Heart left ventricle (tissue), 16 donors: Measurements from ENCODE around the gene METTL2A. TPM values are rescaled to one million over a fixed set of nuclear protein-coding genes. Genes with fewer than 3 reads are reported as not detected.
"Not testable (repeated sequence)": the region's sequence is repeated elsewhere in the genome, so short reads cannot be mapped to it uniquely, and the experiment has no call there.

ENCODE experiments used
- ATAC-seq, 4 donors: fragments of 200-7000 bp; cut with Tn5 transposase; one replicate each; pipeline ENCODE4 v1.9.1; 2020 to 2022; ENCODE audit warnings: moderate library complexity in 4 of 4, mild to moderate bottlenecking in 3 of 4, moderate number of reproducible peaks in 1 of 4
- DNase-seq, 5 donors: peaks; one replicate each; pipeline ENCODE4 v3.0.0-alpha.2; 2020
- H3K27ac ChIP-seq, 12 donors: fragments of 200-600 bp; sonication (generic) in 4 of 12; one replicate each; pipeline versions ENCODE4 v1.5.0 to v1.8.0; 2016 to 2022; ENCODE audit warnings: mild to moderate bottlenecking in 2 of 12
- H3K27me3 ChIP-seq, 9 donors: fragments of 200-600 bp; sonication (generic) in 2 of 9; one replicate each; pipeline versions ENCODE4 v1.5.1 to v1.8.0; 2016 to 2022; ENCODE audit warnings: mild to moderate bottlenecking in 3 of 9
- H3K36me3 ChIP-seq, 9 donors: fragments of 200-600 bp; sonication (generic) in 2 of 9; one replicate each; pipeline versions ENCODE4 v1.5.0 to v1.8.0; 2018 to 2022; ENCODE audit warnings: mild to moderate bottlenecking in 2 of 9
- H3K4me1 ChIP-seq, 12 donors: fragments of 200-600 bp; sonication (generic) in 4 of 12; one replicate each; pipeline versions ENCODE4 v1.5.0 to v1.8.0; 2016 to 2022; ENCODE audit warnings: mild to moderate bottlenecking in 3 of 12
- H3K4me3 ChIP-seq, 12 donors: fragments of 200-600 bp; sonication (generic) in 4 of 12; one replicate each; pipeline versions ENCODE4 v1.5.0 to v1.8.0; 2017 to 2022; ENCODE audit warnings: mild to moderate bottlenecking in 9 of 12, moderate library complexity in 4 of 12
- H3K9me3 ChIP-seq, 12 donors: fragments of 200-600 bp; sonication (generic) in 4 of 12; one replicate each; pipeline versions ENCODE4 v1.5.0 to v1.8.0; 2016 to 2022; ENCODE audit warnings: mild to moderate bottlenecking in 1 of 12
- POLR2A ChIP-seq, 2 donors: fragments of 450-650 bp; IDR thresholded peaks; one replicate each; pipeline ENCODE4 v1.6.1; 2017; ENCODE audit warnings: antibody characterized with exemption in 2 of 2, mild to moderate bottlenecking in 2 of 2, moderate library complexity in 2 of 2
- WGBS, 4 donors: extraction: QIAGEN DNeasy Blood & Tissue Kit in 2 of 4; methylation state at CpG; one replicate each; pipeline versions ENCODE4 v1.1.5 to v1.1.7; 2013 to 2018; 5-methylcytosine and 5-hydroxymethylcytosine counted together
- intact Hi-C, 10 donors: fragments of 100-400 bp; cut with DNase I; formaldehyde crosslinking; loops; one replicate each; pipeline versions ENCODE4 v1.11.1 to v1.14.2; 2022
- long read RNA-seq, 3 donors: library from polyadenylated mRNA; unstranded; transcript quantifications; one replicate each; pipeline ENCODE4 v2.0.0, GENCODE V29; 2020 to 2021
- polyA plus RNA-seq, 2 donors: library from polyadenylated mRNA; stranded (reverse); fragments of 200-250 nt; gene quantifications; one replicate each; pipeline ENCODE4 v1.2.3, GENCODE V29; 2013
- total RNA-seq, 9 donors: library from RNA; depleted of rRNA in 2 of 9; stranded (reverse); fragments of >200 nt in 2 of 9; fragmentation: NEBNext Ultra II Directional in 3 of 9; extraction: Animal tissue kit (Norgen Biotek cat#: 25700) in 3 of 9; gene quantifications; one replicate each; pipeline versions ENCODE4 v1.1.0 to v1.2.4, GENCODE V29; 2016 to 2023
- TF ChIP-seq, protein P1 (sequence below), 12 donors: fragments of 200-600 bp; sonication (generic) in 4 of 12; IDR thresholded peaks; one replicate each; pipeline versions ENCODE4 v1.5.0 to v1.8.0; 2018 to 2022; ENCODE audit warnings: antibody characterized with exemption in 12 of 12, mild to moderate bottlenecking in 5 of 12
- donor health status: ischemic (EF 13 %, LVEDD 7.1; RV severe dilation, severe dysfunction).
- donor health status: healthy with polysubstance abuse.
- donor health status: DM: no; HTN: yes; CAD: no.
- donor health status: DM: no; HTN: no; CAD: no.
- donor health status: ischemic (EF 25% LVEDD 6.9; RV normal size, moderate dysfunction).
- donor health status: ischemic (EF 25% LVEDD 5.7; RV mildly dilated, moderate dysfunction).
- donor health status: healthy.
- donor health status: DM: yes; HTN: yes; CAD: no.
- donor health status: ischemic (EF 35%, LVEDD 5.7; RV mildly dilated, moderate dysfunction).
- donor health status: nonischemic (EF 11% LVEDD 7.7; RV severe dilation, severe dysfunction).
- donor health status: DM: yes; HTN: yes; CAD: no.
- donor health status: PGD.
- donor health status: ischemic (EF 29% LVEDD 5.4; RV normal size, mild dysfunction).
- donor health status: nonischemic (EF 23%, LVEDD 6.1; RV moderate dilation, normal function).

Gene METTL2A, protein sequence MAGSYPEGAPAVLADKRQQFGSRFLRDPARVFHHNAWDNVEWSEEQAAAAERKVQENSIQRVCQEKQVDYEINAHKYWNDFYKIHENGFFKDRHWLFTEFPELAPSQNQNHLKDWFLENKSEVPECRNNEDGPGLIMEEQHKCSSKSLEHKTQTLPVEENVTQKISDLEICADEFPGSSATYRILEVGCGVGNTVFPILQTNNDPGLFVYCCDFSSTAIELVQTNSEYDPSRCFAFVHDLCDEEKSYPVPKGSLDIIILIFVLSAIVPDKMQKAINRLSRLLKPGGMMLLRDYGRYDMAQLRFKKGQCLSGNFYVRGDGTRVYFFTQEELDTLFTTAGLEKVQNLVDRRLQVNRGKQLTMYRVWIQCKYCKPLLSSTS
- 10 to 100 TPM; 13.2 to 19.8 (median 15.3) TPM for total RNA-seq
- 10 to 100 TPM in 1 of 2 donors, 1 to 10 TPM in 1; 7.9 to 24.5 TPM for polyA plus RNA-seq
- long read RNA-seq, donor 1, transcript METTL2A-201 (9 exons, 2,537 nt), result major isoform, 20 of 27 reads
- long read RNA-seq, donor 1, transcript METTL2A-202 (8 exons, 1,556 nt), result minor isoform, 6 of 27 reads
- long read RNA-seq, donor 1, partial matches to known transcripts, result 0 of 27 reads
- long read RNA-seq, donor 1, other reads (novel, unspliced or antisense), result 1 of 27 reads
- long read RNA-seq, donor 2, transcript METTL2A-201 (9 exons, 2,537 nt), result major isoform, 56 of 81 reads
- long read RNA-seq, donor 2, transcript METTL2A-202 (8 exons, 1,556 nt), result minor isoform, 18 of 81 reads
- long read RNA-seq, donor 2, partial matches to known transcripts, result 2 of 81 reads
- long read RNA-seq, donor 2, other reads (novel, unspliced or antisense), result 5 of 81 reads
- long read RNA-seq, donor 3, transcript METTL2A-201 (9 exons, 2,537 nt), result major isoform, 10 of 14 reads
- long read RNA-seq, donor 3, partial matches to known transcripts, result 0 of 14 reads
- long read RNA-seq, donor 3, other reads (novel, unspliced or antisense), result 1 of 14 reads

DNA sequence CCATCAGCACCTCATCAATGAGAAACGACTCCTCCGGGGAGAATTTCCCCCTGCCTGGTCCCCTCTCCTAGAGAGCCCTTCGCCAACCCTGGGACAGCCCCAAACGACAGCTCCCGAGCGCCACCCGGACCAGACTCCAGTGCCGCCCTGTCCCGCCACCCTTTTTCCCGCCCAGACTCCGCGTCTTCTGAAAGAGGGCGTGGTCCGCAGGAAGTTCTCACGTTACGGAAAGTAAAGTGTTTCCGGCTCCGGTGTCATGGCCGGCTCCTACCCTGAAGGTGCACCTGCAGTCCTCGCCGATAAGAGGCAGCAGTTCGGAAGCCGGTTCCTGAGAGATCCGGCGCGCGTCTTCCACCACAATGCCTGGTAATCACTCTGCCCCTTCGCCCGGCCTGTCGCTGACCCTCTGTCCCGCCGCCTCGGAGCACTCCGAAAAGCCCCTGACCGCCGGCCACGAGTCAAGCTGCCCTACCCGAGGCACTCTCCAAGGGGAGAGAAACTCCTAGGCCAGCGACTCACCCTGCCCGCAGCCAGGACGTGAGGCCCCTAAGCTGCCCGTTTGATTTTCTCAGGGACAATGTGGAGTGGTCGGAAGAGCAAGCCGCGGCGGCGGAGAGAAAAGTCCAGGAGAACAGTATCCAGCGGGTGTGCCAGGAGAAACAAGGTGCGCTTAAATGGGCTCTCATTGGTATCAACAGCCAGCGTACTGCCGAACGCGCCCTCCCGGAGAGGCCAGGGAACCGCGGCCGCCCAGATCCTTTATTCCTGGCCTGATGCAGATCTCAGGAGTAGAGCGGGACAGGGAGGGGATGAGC is at the start of gene METTL2A:
TSS of gene METTL2A (plus strand) at position 251 of the 815 bp plus-strand sequence. CDS start at position 257, 6 bp downstream.
- intact Hi-C loops, result loop anchor here in 1 of 10 donors (5.0 kb wide), 1 partner anchor 248 kb away; no protein-coding TSS in a partner anchor
- peak in 1 of 2 donors; percentile 42 for TF ChIP-seq POLR2A (IDR thresholded peaks at IDR 0.05)
- TF ChIP-seq, protein P1, sequence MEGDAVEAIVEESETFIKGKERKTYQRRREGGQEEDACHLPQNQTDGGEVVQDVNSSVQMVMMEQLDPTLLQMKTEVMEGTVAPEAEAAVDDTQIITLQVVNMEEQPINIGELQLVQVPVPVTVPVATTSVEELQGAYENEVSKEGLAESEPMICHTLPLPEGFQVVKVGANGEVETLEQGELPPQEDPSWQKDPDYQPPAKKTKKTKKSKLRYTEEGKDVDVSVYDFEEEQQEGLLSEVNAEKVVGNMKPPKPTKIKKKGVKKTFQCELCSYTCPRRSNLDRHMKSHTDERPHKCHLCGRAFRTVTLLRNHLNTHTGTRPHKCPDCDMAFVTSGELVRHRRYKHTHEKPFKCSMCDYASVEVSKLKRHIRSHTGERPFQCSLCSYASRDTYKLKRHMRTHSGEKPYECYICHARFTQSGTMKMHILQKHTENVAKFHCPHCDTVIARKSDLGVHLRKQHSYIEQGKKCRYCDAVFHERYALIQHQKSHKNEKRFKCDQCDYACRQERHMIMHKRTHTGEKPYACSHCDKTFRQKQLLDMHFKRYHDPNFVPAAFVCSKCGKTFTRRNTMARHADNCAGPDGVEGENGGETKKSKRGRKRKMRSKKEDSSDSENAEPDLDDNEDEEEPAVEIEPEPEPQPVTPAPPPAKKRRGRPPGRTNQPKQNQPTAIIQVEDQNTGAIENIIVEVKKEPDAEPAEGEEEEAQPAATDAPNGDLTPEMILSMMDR (IDR thresholded peaks at IDR 0.05), result peak in 5 of 12 donors; percentile 32 to 43 (median 36)
- not testable (repeated sequence) for H3K27me3 ChIP-seq, H3K9me3 ChIP-seq
- Histone ChIP-seq H3K4me3 (peak within 1 kb of the TSS; percentile 58 to 94 (median 77)), H3K4me1 (peaks cover 0 to 17% (median 9%) of the 10 kb centered on the region in 12 donors), H3K27ac (peak within 1 kb of the TSS in 11 of 12 donors; percentile 15 to 79 (median 74)), H3K36me3 (peaks cover 0 to 23% (median 19%) of the 10 kb centered on the region in 9 donors)
- DNase-seq (peak; percentile 81 to 87 (median 85)), ATAC-seq (peak; percentile 93 to 97 (median 97))
- 0 to 1% (median 1%) methylated on average over 51 to 58 of the region's 58 CpGs for WGBS, 4 donors

DNA sequence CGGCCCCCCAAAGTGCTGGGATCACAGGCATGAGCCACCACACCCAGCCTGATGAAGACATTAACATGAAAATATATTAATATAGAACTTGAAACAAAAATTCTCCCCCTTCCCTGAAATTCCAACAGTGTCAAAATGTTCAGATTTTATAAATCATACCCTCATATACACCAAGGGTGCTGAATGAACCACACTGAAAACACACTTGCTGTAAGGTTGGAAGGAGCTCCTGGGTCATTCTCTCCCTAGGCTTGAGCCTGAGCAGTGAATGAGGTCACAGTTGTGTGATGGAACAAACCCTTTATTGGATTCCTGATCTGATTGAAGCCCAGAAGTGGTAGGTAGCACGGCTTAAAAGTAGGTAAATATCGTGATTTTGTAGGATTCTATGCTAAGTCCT is 43.4 kb upstream of the METTL2A start, which contains the start of gene EFCAB3:
TSS of gene EFCAB3 (plus strand) at position 301 of the 400 bp plus-strand sequence. CDS start 2,427 bp downstream, outside the sequence.
- peaks cover 0 to 23% (median 0%) of the 10 kb centered on the region in 9 donors for H3K27me3 ChIP-seq
- intact Hi-C loops, result no loop called here
- no peaks in the 10 kb centered on the region for H3K4me1 ChIP-seq
- WGBS, 4 donors, result 82 to 86% (median 84%) methylated on average over 3 of the region's 3 CpGs
- no peak for TF ChIP-seq POLR2A (IDR thresholded peaks at IDR 0.05)
- TF ChIP-seq, protein P1 (IDR thresholded peaks at IDR 0.05), result no peak
- H3K9me3 ChIP-seq, result no peaks in the 10 kb centered on the region
- no peak within 1 kb of the TSS for H3K27ac ChIP-seq
- no peak within 1 kb of the TSS for H3K4me3 ChIP-seq
- no peaks in the 10 kb centered on the region for H3K36me3 ChIP-seq
- ATAC-seq (no peak), DNase-seq (no peak)

DNA sequence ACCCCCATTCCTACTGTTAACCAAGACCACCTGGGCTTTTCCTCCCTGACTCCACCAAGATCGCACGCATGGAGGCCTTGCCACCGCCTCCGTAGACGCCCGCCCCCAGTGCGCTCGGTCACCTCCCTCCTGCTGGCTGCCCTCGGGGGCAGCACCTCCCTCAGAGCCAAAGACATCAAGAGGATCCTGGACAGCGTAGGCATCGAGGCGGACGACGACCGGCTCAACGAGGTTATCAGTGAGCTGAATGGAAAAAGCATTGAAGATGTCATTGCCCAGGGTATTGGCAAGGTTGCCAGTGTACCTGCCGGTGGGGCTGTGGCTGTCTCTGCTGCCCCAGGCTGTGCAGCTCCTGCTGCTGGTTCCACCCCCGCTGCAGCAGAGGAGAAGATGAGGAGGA is 42.1 kb upstream of the METTL2A start:
- 79 to 84% (median 83%) methylated on average over 16 to 18 of the region's 18 CpGs for WGBS, 4 donors
- Histone ChIP-seq H3K27ac (no peak overlapping the region), H3K9me3 (no peaks in the 10 kb centered on the region), H3K4me3 (no peak overlapping the region), H3K4me1 (no peaks in the 10 kb centered on the region), H3K27me3 (peaks cover 0 to 19% (median 0%) of the 10 kb centered on the region in 9 donors), H3K36me3 (no peaks in the 10 kb centered on the region)
- DNase-seq (no peak), ATAC-seq (no peak)
- TF ChIP-seq, protein P1 (IDR thresholded peaks at IDR 0.05), result no peak
- TF ChIP-seq POLR2A (IDR thresholded peaks at IDR 0.05), result no peak
- intact Hi-C loops, result no loop called here
